DND-41 (cell line): ENCODE measurements around the gene S100A1.

Experiments used
- ATAC-seq: fragments of 200-7000 bp; cut with Tn5 transposase; 3 replicates; pipeline ENCODE4 v1.9.1; 2021; ENCODE audit warnings: low read depth; ENCODE audit not compliant: insufficient read depth
- DNase-seq: peaks from one replicate; pipeline ENCODE4 v3.0.0-alpha.2; 2020
- H2AFZ ChIP-seq: 2 replicates; pipeline ENCODE4 v1.6.0; 2012; ENCODE audit warnings: low read depth, low read length
- H3K27ac ChIP-seq: 2 replicates; pipeline ENCODE4 v1.5.1; 2012; ENCODE audit warnings: low read length, inconsistent platforms
- H3K27me3 ChIP-seq: fragments of 200-600 bp; sonication (generic); 2 replicates; pipeline ENCODE4 v1.6.0; 2012; ENCODE audit warnings: low read length, mild to moderate bottlenecking, inconsistent platforms; ENCODE audit not compliant: insufficient read depth, poor library complexity
- H3K36me3 ChIP-seq: 2 replicates; pipeline ENCODE4 v1.5.1; 2012; ENCODE audit warnings: low read length, inconsistent platforms; ENCODE audit not compliant: insufficient read depth
- H3K4me1 ChIP-seq: 2 replicates; pipeline ENCODE4 v1.5.1; 2012; ENCODE audit warnings: mild to moderate bottlenecking, low read length; ENCODE audit not compliant: insufficient read depth
- H3K4me2 ChIP-seq: 2 replicates; pipeline ENCODE4 v1.6.0; 2012; ENCODE audit warnings: mild to moderate bottlenecking, moderate library complexity, low read length, inconsistent platforms; ENCODE audit not compliant: insufficient read depth
- H3K4me3 ChIP-seq, 2 experiments: fragments of 200-600 bp in 1 of 2; shearing (Covaris generic) in 1 of 2; 2 replicates each; pipeline ENCODE4 v1.5.1; 2012 to 2016; ENCODE audit warnings: inconsistent platforms in 2 of 2, low read length in 2 of 2, mild to moderate bottlenecking in 2 of 2, low read depth in 1 of 2, moderate library complexity in 1 of 2
- H3K79me2 ChIP-seq: 2 replicates; pipeline ENCODE4 v1.6.0; 2012; ENCODE audit warnings: low read length, inconsistent platforms; ENCODE audit not compliant: insufficient read depth
- H3K9ac ChIP-seq: 2 replicates; pipeline ENCODE4 v1.6.0; 2012; ENCODE audit warnings: low read depth, mild to moderate bottlenecking, inconsistent platforms, low read length, moderate library complexity
- H3K9me3 ChIP-seq: 2 replicates; pipeline ENCODE4 v1.5.1; 2012; ENCODE audit warnings: low read length, moderate library complexity, mild to moderate bottlenecking, inconsistent platforms; ENCODE audit not compliant: insufficient read depth, severe bottlenecking
- H4K20me1 ChIP-seq: 2 replicates; pipeline ENCODE4 v1.6.0; 2012; ENCODE audit warnings: low read length; ENCODE audit not compliant: insufficient read depth
- CTCF ChIP-seq: IDR thresholded peaks from 2 replicates; pipeline ENCODE4 v1.5.1; 2012; ENCODE audit warnings: borderline replicate concordance, low read length, moderate library complexity, mild to moderate bottlenecking; ENCODE audit not compliant: poor library complexity, severe bottlenecking; ENCODE audit errors: extremely low read depth
- EZH2 ChIP-seq: IDR thresholded peaks from 3 replicates; pipeline ENCODE4 v1.6.1; 2012; ENCODE audit warnings: borderline replicate concordance, low read depth, mild to moderate bottlenecking, moderate library complexity, low read length, inconsistent platforms; ENCODE audit not compliant: severe bottlenecking

Gene S100A1

GRCh38 chr1:153606194-153606593 is 22.0 kb upstream of the S100A1 start:
- Histone ChIP-seq H3K9me3 (no peaks in the 10 kb centered on the region), H3K36me3 (no peaks in the 10 kb centered on the region), H3K4me3 (no peak overlapping the region), H4K20me1 (no peaks in the 10 kb centered on the region), H3K79me2 (no peaks in the 10 kb centered on the region), H3K4me1 (no peaks in the 10 kb centered on the region), H2AFZ (no peak overlapping the region), H3K4me2 (no peak overlapping the region), H3K27ac (no peak overlapping the region), H3K27me3 (no peaks in the 10 kb centered on the region), H3K9ac (no peak overlapping the region)
- DNase-seq (no peak), ATAC-seq (no peak)
- TF ChIP-seq CTCF (no peak), EZH2 (no peak)

- Histone ChIP-seq H3K4me2 (no peak overlapping the region), H3K79me2 (no peaks in the 10 kb centered on the region), H3K9ac (no peak overlapping the region), H3K27me3 (no peaks in the 10 kb centered on the region), H3K4me3 (no peak overlapping the region), H3K4me1 (no peaks in the 10 kb centered on the region), H3K9me3 (no peaks in the 10 kb centered on the region), H2AFZ (no peak overlapping the region), H4K20me1 (no peaks in the 10 kb centered on the region), H3K27ac (no peak overlapping the region), H3K36me3 (no peaks in the 10 kb centered on the region)
- ATAC-seq (no peak), DNase-seq (no peak)
- no peak for TF ChIP-seq CTCF
- no peak for TF ChIP-seq EZH2
These were observed 20.9 kb upstream of the S100A1 start for GRCh38 chr1:153607381-153607780.

GRCh38 chr1:153608089-153608682 is 20.0 kb upstream of the S100A1 start:
- H3K9ac ChIP-seq, result no peak overlapping the region

More at GRCh38 chr1:153608089-153608682, 20.0 kb upstream of the S100A1 start:
- no peaks in the 10 kb centered on the region for H4K20me1 ChIP-seq
- H3K4me1 ChIP-seq, result no peaks in the 10 kb centered on the region
- no peak overlapping the region for H3K4me3 ChIP-seq
- no peaks in the 10 kb centered on the region for H3K79me2 ChIP-seq
- no peak overlapping the region for H3K27ac ChIP-seq
- H3K4me2 ChIP-seq, result no peak overlapping the region
- no peak overlapping the region for H2AFZ ChIP-seq
- H3K27me3 ChIP-seq, result no peaks in the 10 kb centered on the region
- no peak for ATAC-seq
- DNase-seq, result no peak
- TF ChIP-seq EZH2 (no peak), CTCF (no peak)
- H3K36me3 ChIP-seq, result no peaks in the 10 kb centered on the region
- H3K9me3 ChIP-seq, result no peaks in the 10 kb centered on the region
